IgD-negative memory B cell (primary cell): Measurements from ENCODE around the gene IMP4. TPM values are rescaled to one million over a fixed set of nuclear protein-coding genes. Genes with fewer than 3 reads are reported as not detected.

Source experiments
- H3K27ac Mint-ChIP-seq, 3 donors: one replicate each; pipeline ENCODE4 v1.8.0; 2020 to 2022; ENCODE audit warnings: mild to moderate bottlenecking in 3 of 3, mixed read lengths in 3 of 3, moderate library complexity in 1 of 3
- H3K27me3 Mint-ChIP-seq: one replicate; pipeline ENCODE4 v1.8.0; 2021; ENCODE audit warnings: mixed read lengths
- H3K36me3 Mint-ChIP-seq: one replicate; pipeline ENCODE4 v1.8.0; 2020; ENCODE audit warnings: mild to moderate bottlenecking, mixed read lengths
- H3K4me1 Mint-ChIP-seq, 3 donors: one replicate each; pipeline ENCODE4 v1.8.0; 2020 to 2022; ENCODE audit warnings: mixed read lengths in 3 of 3, mild to moderate bottlenecking in 1 of 3
- H3K4me3 Mint-ChIP-seq, 4 donors: one replicate each; pipeline ENCODE4 v1.8.0; 2020 to 2022; ENCODE audit warnings: mild to moderate bottlenecking in 4 of 4, mixed read lengths in 4 of 4, moderate library complexity in 3 of 4
- H3K9me3 Mint-ChIP-seq, 3 donors: one replicate each; pipeline ENCODE4 v1.8.0; 2020 to 2021; ENCODE audit warnings: mixed read lengths in 3 of 3, mild to moderate bottlenecking in 1 of 3
- polyA plus RNA-seq: library from polyadenylated mRNA; unstranded; fragments of 300-500 nt; fragmentation: Illumina TruSeq; gene quantifications from one replicate; pipeline ENCODE4 v1.2.3, GENCODE V29; 2021

IMP4 gene
- polyA plus RNA-seq, 1 donor from 2014 or later = 102 TPM

DNA sequence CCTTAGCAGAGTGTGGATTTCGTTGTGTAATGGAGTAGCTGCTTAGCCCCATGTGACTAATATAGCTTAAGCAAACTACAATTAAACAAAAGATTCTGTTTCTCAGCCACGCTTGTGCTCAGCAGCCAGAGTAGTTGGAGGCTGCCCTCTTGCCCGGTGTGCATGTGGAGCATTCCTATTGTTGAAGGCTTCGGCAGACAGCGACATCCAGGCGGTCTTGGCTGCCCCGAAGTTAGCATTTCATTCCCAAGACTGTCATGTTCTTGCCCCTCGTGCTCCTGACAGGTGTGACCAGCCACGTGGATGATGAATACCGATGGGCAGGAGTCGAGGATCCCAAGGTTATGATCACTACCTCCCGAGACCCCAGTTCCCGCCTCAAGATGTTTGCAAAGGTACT is 2.4 kb downstream of the IMP4 start:
- H3K27ac Mint-ChIP-seq = no peak overlapping the region
- H3K4me3 Mint-ChIP-seq = peak overlapping the region in 1 of 4 donors; percentile 99
- no peaks in the 10 kb centered on the region for H3K9me3 Mint-ChIP-seq
- H3K27me3 Mint-ChIP-seq = no peaks in the 10 kb centered on the region
- peaks cover 19 to 43% (median 38%) of the 10 kb centered on the region in 3 donors for H3K4me1 Mint-ChIP-seq
- peaks cover 13% of the 10 kb centered on the region for H3K36me3 Mint-ChIP-seq

GRCh38 chr2:130345611-130346010 is 2.9 kb downstream of the IMP4 start:
- Mint-ChIP-seq H3K4me3 (peak overlapping the region in 1 of 4 donors; percentile 57), H3K4me1 (peaks cover 19 to 40% (median 38%) of the 10 kb centered on the region in 3 donors), H3K36me3 (peaks cover 13% of the 10 kb centered on the region), H3K27ac (peak overlapping the region in 1 of 3 donors; percentile 73), H3K27me3 (no peaks in the 10 kb centered on the region), H3K9me3 (no peaks in the 10 kb centered on the region)

DNA sequence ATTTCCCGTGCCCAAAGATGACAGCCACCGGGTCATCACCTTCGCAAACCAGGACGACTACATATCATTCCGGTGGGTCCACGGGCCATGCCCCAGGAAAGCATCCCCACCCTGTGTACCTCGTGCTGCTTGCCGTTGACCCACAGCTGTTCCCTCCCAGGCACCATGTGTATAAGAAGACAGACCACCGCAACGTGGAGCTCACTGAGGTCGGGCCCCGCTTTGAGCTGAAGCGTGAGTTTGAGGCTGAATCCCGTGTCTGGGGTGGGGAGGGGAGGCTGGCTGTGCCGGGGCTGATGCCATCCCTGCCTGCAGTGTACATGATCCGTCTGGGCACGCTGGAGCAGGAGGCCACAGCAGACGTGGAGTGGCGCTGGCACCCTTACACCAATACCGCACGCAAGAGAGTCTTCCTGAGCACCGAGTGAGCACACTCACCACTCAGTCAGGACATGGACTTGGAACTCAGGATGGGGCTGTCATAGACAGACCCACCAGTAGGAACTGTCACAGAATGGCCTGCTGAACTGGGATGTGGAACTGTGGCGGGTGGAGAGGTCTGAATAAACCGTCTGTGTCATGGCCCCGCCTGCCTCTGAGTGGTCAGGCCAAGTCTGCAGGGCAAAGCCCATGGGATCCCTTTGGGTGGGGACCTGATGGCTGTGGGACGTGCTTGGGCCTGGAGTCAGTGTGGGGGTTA is 3.5 kb downstream of the IMP4 start:
- Mint-ChIP-seq H3K4me1 (peaks cover 16 to 37% (median 37%) of the 10 kb centered on the region in 3 donors), H3K9me3 (no peaks in the 10 kb centered on the region), H3K4me3 (peak overlapping the region in 2 of 4 donors; percentile 57 to 75), H3K36me3 (peaks cover 13% of the 10 kb centered on the region), H3K27ac (peak overlapping the region in 1 of 3 donors; percentile 73), H3K27me3 (no peaks in the 10 kb centered on the region)

DNA sequence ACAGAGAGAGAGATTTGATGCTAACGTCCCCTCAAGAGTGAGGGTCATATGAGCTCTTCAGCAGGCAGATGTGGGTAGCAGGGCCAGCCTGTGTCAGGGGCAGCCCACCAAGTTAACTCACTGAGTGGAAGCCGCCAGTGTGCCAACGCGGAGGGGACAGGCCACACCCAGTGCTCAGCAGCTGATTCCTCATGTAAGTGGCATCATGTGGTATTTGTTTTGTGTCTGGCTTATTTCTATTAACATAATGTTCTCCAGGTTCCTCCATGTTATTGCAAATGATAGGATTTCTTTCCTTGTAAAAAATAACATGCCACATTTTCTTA is 4.0 kb downstream of the IMP4 start:
- H3K4me3 Mint-ChIP-seq = peak overlapping the region in 1 of 4 donors; percentile 57
- no peaks in the 10 kb centered on the region for H3K9me3 Mint-ChIP-seq
- peaks cover 13% of the 10 kb centered on the region for H3K36me3 Mint-ChIP-seq
- H3K4me1 Mint-ChIP-seq = peaks cover 13 to 38% (median 38%) of the 10 kb centered on the region in 3 donors
- no peaks in the 10 kb centered on the region for H3K27me3 Mint-ChIP-seq
- peak overlapping the region in 1 of 3 donors; percentile 33 for H3K27ac Mint-ChIP-seq

DNA sequence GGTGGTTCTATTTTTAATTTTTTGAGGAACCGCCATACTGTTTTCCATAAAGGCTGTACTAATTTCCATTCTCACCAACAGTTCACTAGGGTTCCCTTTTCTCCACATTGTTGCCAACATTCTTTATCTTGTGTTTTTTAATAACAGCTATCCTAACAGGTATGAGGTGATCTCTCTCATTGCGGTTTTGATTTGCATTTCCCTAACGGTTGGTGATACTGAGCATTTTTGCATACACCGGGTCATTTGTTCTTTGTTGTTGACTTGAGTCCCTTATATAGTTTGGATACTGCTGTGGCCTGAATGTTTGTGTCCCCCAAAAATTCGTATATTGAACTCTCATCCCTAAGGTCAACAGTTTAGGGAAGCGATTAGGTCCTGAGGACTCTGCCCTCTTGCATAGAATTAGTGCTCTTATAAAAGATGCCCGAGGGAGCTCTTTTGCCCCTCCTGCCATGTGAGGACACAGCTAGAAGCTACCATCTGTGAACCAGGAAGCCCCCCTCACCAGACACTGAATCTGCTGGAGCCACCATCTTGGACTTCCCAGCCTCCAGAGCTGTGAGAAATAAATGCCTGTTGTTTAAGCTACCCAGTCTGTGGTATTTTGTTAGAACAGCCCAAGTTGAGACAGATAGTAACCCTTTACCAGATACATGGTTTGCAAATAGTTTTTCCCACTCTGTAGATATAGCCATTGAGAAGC is 4.7 kb downstream of the IMP4 start:
- H3K36me3 Mint-ChIP-seq = peaks cover 11% of the 10 kb centered on the region
- no peaks in the 10 kb centered on the region for H3K9me3 Mint-ChIP-seq
- H3K27me3 Mint-ChIP-seq = no peaks in the 10 kb centered on the region
- peaks cover 17 to 40% (median 39%) of the 10 kb centered on the region in 3 donors for H3K4me1 Mint-ChIP-seq
- H3K27ac Mint-ChIP-seq = peak overlapping the region in 2 of 3 donors; percentile 7 to 33
- H3K4me3 Mint-ChIP-seq = peak overlapping the region in 3 of 4 donors; percentile 37 to 57 (median 56)

- Mint-ChIP-seq H3K27ac (no peak overlapping the region), H3K27me3 (no peaks in the 10 kb centered on the region), H3K36me3 (peaks cover 11% of the 10 kb centered on the region), H3K4me1 (peaks cover 19 to 41% (median 40%) of the 10 kb centered on the region in 3 donors), H3K4me3 (no peak overlapping the region), H3K9me3 (no peaks in the 10 kb centered on the region)
Observed at GRCh38 chr2:130349174-130349573, 6.5 kb downstream of the IMP4 start.

GRCh38 chr2:130351711-130352110 is 9.0 kb downstream of the IMP4 start:
- peak overlapping the region in 1 of 4 donors; percentile 87 for H3K4me3 Mint-ChIP-seq

DNA sequence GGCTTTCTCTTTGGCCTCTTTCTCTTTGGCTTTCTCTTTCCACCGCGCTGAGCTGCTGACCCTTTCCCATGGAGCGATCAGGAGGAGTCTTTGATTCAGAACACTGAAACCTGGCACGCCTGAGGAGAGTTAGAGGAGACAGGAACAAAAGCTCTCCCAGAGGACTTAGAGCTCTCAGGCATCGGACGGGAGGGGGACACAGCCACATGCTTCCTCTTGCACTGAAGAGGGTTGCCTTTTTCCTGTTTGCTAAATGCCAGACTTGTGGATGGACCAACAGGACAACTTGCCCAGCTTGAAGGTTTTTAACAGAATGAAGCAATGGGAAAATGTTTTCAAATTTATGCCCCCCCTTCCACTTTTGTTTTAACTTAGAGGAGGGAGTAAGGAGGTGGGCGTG is 9.5 kb downstream of the IMP4 start:
- H3K36me3 Mint-ChIP-seq = peaks cover 5% of the 10 kb centered on the region
- H3K4me1 Mint-ChIP-seq = peaks cover 26 to 42% (median 36%) of the 10 kb centered on the region in 3 donors
- H3K27ac Mint-ChIP-seq = peak overlapping the region in 1 of 3 donors; percentile 32
- H3K9me3 Mint-ChIP-seq = no peaks in the 10 kb centered on the region
- H3K27me3 Mint-ChIP-seq = no peaks in the 10 kb centered on the region
- peak overlapping the region in 3 of 4 donors; percentile 60 to 69 (median 66) for H3K4me3 Mint-ChIP-seq

More at GRCh38 chr2:130351711-130352110, 9.0 kb downstream of the IMP4 start:
- H3K27me3 Mint-ChIP-seq = no peaks in the 10 kb centered on the region
- no peaks in the 10 kb centered on the region for H3K9me3 Mint-ChIP-seq
- peaks cover 30 to 47% (median 41%) of the 10 kb centered on the region in 3 donors for H3K4me1 Mint-ChIP-seq
- H3K27ac Mint-ChIP-seq = peak overlapping the region in 1 of 3 donors; percentile 71
- peaks cover 7% of the 10 kb centered on the region for H3K36me3 Mint-ChIP-seq

GRCh38 chr2:130353291-130354138 is 10.8 kb downstream of the IMP4 start:
- no peaks in the 10 kb centered on the region for H3K9me3 Mint-ChIP-seq
- H3K4me3 Mint-ChIP-seq = peak overlapping the region in 2 of 4 donors; percentile 74 to 79
- no peaks in the 10 kb centered on the region for H3K27me3 Mint-ChIP-seq
- H3K27ac Mint-ChIP-seq = peak overlapping the region in 1 of 3 donors; percentile 5
- H3K4me1 Mint-ChIP-seq = peaks cover 21 to 35% (median 25%) of the 10 kb centered on the region in 3 donors
- H3K36me3 Mint-ChIP-seq = no peaks in the 10 kb centered on the region

DNA sequence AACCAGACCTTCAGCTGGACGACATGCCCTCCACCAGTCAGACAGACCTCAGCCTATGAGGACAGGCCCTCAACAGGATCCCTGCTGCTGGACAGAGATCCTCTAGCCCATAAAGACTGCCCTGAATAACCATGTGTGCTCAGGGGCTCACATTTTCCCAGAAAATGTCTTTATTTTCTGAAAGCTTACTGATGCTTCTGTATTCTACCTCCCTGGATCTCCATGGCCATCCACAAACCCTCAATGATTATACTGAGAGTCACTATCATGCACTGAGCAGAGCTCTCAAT is 11.4 kb downstream of the IMP4 start:
- no peaks in the 10 kb centered on the region for H3K36me3 Mint-ChIP-seq
- peaks cover 21 to 33% (median 24%) of the 10 kb centered on the region in 3 donors for H3K4me1 Mint-ChIP-seq
- no peak overlapping the region for H3K27ac Mint-ChIP-seq
- H3K4me3 Mint-ChIP-seq = peak overlapping the region in 2 of 4 donors; percentile 79 to 84
- H3K9me3 Mint-ChIP-seq = no peaks in the 10 kb centered on the region
- no peaks in the 10 kb centered on the region for H3K27me3 Mint-ChIP-seq

GRCh38 chr2:130355172-130355577 is 12.5 kb downstream of the IMP4 start:
- H3K4me3 Mint-ChIP-seq = peak overlapping the region; percentile 79 to 87 (median 86)
- H3K27ac Mint-ChIP-seq = peak overlapping the region in 1 of 3 donors; percentile 17

DNA sequence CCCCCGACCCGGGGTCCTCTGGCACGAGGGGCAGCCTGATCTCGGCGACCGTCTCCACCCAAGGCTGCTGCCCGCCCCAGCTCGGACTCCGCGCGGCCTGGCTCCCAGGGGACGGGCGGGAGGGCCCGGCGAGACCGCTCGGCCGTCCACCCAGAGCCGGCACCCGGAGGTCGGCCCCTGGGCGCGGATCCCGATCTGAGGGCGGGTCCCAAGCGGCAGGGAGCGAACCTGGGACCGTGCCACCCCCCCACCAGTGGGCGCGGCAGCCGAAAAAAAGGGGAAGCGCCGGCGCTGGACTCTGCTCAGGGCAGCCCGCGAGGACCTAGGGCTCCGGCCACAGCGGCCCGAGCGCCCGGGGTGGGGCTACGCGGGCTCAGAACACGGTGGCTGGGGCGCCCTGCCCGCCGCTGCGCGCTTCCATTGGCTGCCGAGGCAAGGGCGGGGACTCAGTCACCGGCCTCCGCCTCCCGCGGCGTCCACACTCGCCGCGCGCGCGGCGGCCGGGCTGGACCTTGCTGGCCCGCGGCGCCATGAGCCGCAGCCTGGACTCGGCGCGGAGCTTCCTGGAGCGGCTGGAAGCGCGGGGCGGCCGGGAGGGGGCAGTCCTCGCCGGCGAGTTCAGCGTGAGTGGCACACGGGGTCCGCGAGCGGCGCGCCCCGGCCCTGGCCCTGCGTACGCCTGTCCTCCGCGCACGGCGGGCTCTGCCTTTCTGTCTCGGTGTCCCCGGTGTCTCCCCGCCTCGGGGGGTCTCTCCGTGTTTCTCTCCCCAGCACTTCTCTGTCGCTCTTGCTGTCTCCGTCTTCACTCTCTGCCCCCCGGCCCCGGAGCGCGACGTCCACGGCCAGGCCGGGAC is 13.1 kb downstream of the IMP4 start, which contains the start of gene PTPN18:
TSS of gene PTPN18 (plus strand) at position 479 of the 854 bp plus-strand sequence. CDS start at position 531, 52 bp downstream.
- H3K27me3 Mint-ChIP-seq = no peaks in the 10 kb centered on the region
- H3K9me3 Mint-ChIP-seq = peaks cover 1 to 4% (median 2%) of the 10 kb centered on the region in 3 donors
- peaks cover 21 to 27% (median 22%) of the 10 kb centered on the region in 3 donors for H3K4me1 Mint-ChIP-seq
- H3K36me3 Mint-ChIP-seq = peaks cover 6% of the 10 kb centered on the region
- H3K27ac Mint-ChIP-seq = peak within 1 kb of the TSS in 1 of 3 donors; percentile 17
- H3K4me3 Mint-ChIP-seq = peak within 1 kb of the TSS; percentile 83 to 90 (median 86)

More at GRCh38 chr2:130355172-130355577, 12.5 kb downstream of the IMP4 start:
- Mint-ChIP-seq H3K4me1 (peaks cover 21 to 27% (median 22%) of the 10 kb centered on the region in 3 donors), H3K36me3 (peaks cover 3% of the 10 kb centered on the region), H3K27me3 (no peaks in the 10 kb centered on the region), H3K9me3 (peaks cover 0 to 1% (median under 1%) of the 10 kb centered on the region in 3 donors)

DNA sequence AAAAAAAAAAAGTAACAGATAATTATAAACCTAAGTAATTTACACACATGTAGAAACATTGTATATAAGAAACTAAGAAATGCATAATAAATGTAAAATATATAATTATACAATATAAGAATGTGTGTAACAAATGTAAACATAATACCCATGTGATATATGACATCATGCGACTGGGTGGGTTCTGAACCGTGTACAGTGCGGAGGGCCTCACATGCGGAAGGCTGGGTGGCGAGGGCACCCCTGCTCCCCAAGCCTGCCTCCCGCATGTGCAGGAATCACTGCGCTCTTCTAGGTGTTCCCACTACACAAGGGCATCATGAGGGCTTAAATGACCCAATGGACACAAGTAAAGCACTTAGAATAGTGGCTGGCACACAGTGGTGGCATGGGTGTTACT is 15.2 kb downstream of the IMP4 start:
- Mint-ChIP-seq H3K9me3 (peaks cover 1 to 4% (median 2%) of the 10 kb centered on the region in 3 donors), H3K27me3 (no peaks in the 10 kb centered on the region), H3K4me3 (peak overlapping the region in 1 of 4 donors; percentile 41), H3K4me1 (peaks cover 11 to 13% (median 11%) of the 10 kb centered on the region in 3 donors), H3K27ac (no peak overlapping the region), H3K36me3 (peaks cover 6% of the 10 kb centered on the region)
